HG03095 (cell line): ENCODE results near the gene BRAF.
A peak's percentile ranks its signal among the peaks of the same experiment; 100 is the strongest.
"Not testable (repeated sequence)": the region's sequence is repeated elsewhere in the genome, so short reads cannot be mapped to it uniquely, and the experiment has no call there.

Experiments
- ATAC-seq: cut with Tn5 transposase; IDR thresholded peaks from one replicate; pipeline ENCODE4 v1.9.1; 2021; ENCODE audit warnings: moderate library complexity; ENCODE audit not compliant: unreplicated experiment

Gene BRAF

DNA sequence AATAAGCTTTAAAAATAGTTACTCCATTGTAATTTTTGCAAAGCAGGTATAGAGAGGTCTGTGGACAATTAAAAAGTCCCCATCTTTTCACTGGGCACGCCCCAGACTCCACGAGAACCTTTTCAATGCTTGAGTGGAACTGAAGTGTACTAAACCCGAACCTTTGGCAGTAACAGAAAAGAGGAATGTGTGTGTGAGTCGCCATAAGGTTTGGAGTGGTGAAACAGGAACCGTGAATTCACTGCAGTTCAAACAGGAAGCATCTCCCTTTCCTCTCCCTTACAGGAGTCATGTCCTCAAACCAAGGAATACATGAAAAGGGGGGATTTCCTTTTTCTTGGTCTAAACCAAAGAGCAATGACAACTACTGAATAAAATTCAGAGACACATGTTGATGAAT, 205.0 kb downstream of the BRAF start:
- ATAC-seq, result no peak

GRCh38 chr7:140714331-140715040, 210.2 kb downstream of the BRAF start:
- no peak for ATAC-seq

GRCh38 chr7:140712392-140712791, 212.3 kb downstream of the BRAF start:
- not testable (repeated sequence) for ATAC-seq

DNA sequence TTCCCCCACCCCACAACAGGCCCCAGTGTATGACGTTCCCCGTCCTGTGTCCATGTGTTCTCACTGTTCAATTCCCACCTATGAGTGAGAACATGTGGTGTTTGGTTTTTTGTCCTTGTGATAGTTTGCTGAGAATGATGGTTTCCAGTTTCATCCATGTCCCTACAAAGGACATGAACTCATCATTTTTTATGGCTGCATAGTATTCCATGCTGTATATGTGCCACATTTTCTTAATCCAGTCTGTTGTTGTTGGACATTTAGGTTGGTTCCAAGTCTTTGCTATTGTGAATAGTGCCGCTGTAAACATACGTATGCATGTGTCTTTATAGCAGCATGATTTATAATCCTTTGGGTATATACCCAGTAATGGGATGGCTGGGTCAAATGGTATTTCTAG, 216.0 kb downstream of the BRAF start:
- ATAC-seq, result not testable (repeated sequence)

- ATAC-seq, result no peak
These were observed 217.6 kb downstream of the BRAF start for GRCh38 chr7:140707132-140707531.

DNA sequence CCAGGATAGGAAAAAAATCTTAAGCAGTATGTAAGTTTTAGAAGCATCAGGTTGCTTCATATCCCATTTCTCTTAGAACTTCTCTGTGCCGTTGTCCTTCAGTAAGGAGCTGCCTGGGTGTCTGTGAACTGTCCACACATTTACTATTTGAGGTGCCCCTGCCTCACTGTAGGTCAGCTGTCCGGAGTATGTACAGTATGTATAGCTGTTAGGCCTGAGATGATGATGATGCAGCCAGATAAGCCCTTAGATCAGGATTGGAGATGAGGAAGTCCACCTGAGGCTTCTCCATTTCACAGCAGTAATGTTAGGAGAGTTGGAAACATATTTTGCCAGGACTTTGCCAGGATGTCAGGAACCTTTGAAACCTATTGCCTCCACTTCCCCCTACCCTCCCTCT, 220.5 kb downstream of the BRAF start:
- ATAC-seq, result no peak

DNA sequence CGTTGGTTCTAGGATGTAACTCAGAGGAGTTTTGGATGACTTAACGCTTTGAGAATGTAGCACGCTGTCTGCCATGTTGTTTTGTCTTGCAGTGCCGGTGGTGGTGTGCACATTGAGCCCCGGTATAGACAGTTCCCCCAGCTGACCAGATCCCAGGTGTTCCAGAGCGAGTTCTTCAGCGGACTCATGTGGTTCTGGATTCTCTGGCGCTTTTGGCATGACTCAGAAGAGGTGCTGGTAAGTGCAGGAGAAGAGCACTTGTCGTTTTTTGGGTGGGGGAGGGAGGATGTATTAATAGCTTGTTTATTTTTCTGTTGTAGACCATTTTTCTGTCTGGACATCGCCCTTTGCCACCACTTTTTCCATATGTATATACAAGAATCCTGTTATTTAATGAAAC, 222.0 kb downstream of the BRAF start:
- no peak for ATAC-seq

DNA sequence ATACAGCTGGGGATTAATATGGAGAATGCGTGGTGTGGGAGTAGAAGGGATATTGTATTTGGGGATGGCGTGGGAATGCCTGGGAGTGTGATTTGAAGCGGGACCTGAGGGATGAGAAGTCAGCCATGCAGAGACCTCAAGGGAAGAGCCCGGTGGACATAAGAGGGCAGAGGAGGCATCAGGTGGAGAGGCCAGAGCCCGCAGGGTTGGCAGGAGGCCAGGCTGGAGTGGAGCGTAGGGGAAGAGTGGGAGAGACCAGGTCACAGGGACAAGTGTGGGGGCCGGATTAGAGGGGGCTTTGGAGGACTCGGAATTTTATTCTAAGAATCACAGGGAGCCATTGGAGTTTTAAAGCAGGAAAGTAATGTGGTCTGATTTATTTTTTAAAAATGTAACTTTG, 226.3 kb downstream of the BRAF start:
- no peak for ATAC-seq

GRCh38 chr7:140697447-140698143, 227.1 kb downstream of the BRAF start:
- no peak for ATAC-seq

GRCh38 chr7:140696680-140697446, 227.9 kb downstream of the BRAF start, which contains the start of gene NDUFB2:
NDUFB2 (plus strand) TSS chr7:140696708; CDS start chr7:140696745, 37 bp downstream.
- ATAC-seq, result peak; percentile 85

GRCh38 chr7:140696024-140696679, 228.6 kb downstream of the BRAF start:
- peak; percentile 94 for ATAC-seq

DNA sequence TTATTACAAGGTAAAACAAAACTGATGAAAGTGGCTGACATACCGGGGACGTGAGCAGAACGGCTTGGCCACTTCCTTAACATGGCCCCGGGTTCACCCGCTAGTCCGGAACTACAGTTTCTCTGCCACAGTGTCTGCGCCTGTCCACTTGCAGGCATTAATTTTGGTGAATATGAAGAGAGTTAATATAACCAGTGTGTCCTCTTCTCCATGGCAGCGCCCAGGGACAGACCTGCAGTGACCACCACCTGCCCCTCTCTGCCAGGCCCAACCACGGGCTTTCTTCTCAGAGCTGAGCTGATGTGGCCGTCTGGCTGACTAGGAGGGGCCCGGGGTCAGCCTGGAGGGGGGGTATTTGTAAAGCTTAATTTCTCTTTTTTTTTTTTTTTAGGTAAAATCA, 229.3 kb downstream of the BRAF start:
- no peak for ATAC-seq

GRCh38 chr7:140694592-140694991, 230.1 kb downstream of the BRAF start:
- no peak for ATAC-seq

- not testable (repeated sequence) for ATAC-seq
These were observed 230.9 kb downstream of the BRAF start for GRCh38 chr7:140693849-140694248.

DNA sequence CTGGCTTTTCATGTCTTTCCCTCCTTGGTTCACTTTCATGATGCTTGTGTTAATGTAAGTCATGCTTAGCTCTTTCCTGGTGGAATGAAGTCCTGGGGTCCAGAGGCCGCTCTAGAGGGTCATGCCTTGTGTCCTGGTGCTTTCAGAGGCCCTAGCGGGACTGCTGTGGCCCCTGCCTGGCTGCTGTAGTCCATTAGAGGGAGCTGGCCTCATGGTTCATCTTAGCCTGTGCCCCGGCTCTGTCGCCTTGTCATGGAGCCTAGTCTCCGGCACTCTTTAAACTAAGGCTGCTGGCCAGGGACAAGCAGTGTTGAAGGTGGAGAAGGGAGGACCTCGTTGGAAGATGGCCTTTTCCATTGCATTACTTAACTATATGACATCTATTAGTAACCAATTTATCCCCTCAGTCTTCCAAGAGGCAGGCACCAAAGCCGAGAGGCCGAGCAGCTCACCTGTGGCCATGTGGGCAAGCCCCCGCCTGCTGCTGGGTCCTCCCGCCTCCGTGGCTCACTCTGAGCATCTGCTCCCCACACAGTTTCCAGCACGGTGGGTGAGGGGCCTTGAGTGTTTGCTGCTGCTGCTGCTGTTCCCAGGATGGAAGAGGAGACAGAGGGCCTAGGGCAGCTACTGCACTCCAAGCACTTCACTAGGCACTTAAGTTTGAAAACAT, 233.2 kb downstream of the BRAF start:
- ATAC-seq, result no peak

GRCh38 chr7:140689199-140690152, 235.3 kb downstream of the BRAF start:
- ATAC-seq, result no peak

- no peak for ATAC-seq
These were observed 236.4 kb downstream of the BRAF start for GRCh38 chr7:140688341-140688740.

DNA sequence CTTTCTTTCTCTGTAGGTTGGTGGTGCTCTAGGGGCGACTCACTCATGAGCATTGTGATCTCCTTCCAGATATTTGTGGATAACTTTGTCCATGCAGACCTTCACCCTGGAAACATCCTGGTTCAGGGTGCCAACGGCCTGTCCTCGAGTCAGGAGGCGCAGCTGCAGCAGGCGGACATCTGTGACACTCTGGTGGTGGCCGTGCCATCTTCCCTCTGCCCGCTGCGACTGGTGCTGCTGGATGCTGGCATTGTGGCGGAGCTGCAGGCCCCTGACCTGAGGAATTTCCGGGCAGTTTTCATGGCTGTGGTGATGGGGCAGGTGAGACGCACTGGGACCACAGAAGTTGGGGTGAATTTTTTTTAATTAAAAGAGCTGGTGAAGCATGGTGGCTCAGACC, 237.8 kb downstream of the BRAF start:
- no peak for ATAC-seq

GRCh38 chr7:140685407-140686087, 239.2 kb downstream of the BRAF start:
- no peak for ATAC-seq
